Panc1 (cell line): ENCODE results near the gene FIGLA. TPM values are rescaled to one million over a fixed set of nuclear protein-coding genes. Genes with fewer than 3 reads are reported as not detected.

Source experiments
- ATAC-seq: fragments of 200-7000 bp; cut with Tn5 transposase; 2 replicates; pipeline ENCODE4 v1.9.1; 2020; ENCODE audit warnings: mild to moderate bottlenecking, moderate library complexity
- Bru-seq: library from RNA; stranded (reverse); fragments of 400-500 nt; gene quantifications from one replicate; lab custom pipeline; 2021; lab: Mats Ljungman, UMichigan
- BruChase-seq, 2 experiments: library from RNA; stranded (reverse); fragments of 400-500 nt; gene quantifications; one replicate each; lab custom pipeline; 2021; lab: Mats Ljungman, UMichigan
- BruUV-seq: library from RNA; stranded (reverse); fragments of 400-500 nt; replicated peaks from 2 replicates; lab custom pipeline; 2021; lab: Mats Ljungman, UMichigan
- CTCF ChIA-PET: fragments of 300-600 bp; sonication (Branson Sonifier 250); formaldehyde crosslinking; loops from one replicate; lab custom pipeline; 2022; ENCODE audit warnings: antibody characterized with exemption; lab: Charles Lee
- POLR2A ChIA-PET: fragments of 300-600 bp; sonication (Branson Sonifier 250); formaldehyde crosslinking; loops from one replicate; lab custom pipeline; 2022; ENCODE audit warnings: antibody characterized with exemption; lab: Charles Lee
- DNase-seq: peaks from one replicate; pipeline ENCODE4 v3.0.0-alpha.2; 2010; ENCODE audit warnings: low read depth, low spot score
- H3K27ac ChIP-seq: 2 replicates; pipeline ENCODE4 v1.5.1; 2011; ENCODE audit warnings: mild to moderate bottlenecking, low read length, inconsistent platforms
- H3K27me3 ChIP-seq: fragments of 200-500 bp; sonication (Bioruptor generic); 2 replicates; pipeline ENCODE4 v1.6.0; 2014; ENCODE audit warnings: low read length, inconsistent platforms; ENCODE audit not compliant: control insufficient read depth, insufficient read depth
- H3K36me3 ChIP-seq: fragments of 200-500 bp; sonication (Bioruptor generic); 2 replicates; pipeline ENCODE4 v1.5.1; 2014; ENCODE audit warnings: inconsistent platforms, mild to moderate bottlenecking, low read length, moderate library complexity; ENCODE audit not compliant: control insufficient read depth, insufficient read depth
- H3K4me1 ChIP-seq: 2 replicates; pipeline ENCODE4 v1.5.1; 2011; ENCODE audit warnings: inconsistent platforms, mild to moderate bottlenecking, low read length, moderate library complexity; ENCODE audit not compliant: control insufficient read depth, insufficient read depth
- H3K4me3 ChIP-seq, 2 experiments: 2 replicates each; pipeline ENCODE4 v1.5.1; 2011 to 2012; ENCODE audit warnings: low read depth in 2 of 2, low read length in 2 of 2, mild to moderate bottlenecking in 2 of 2, inconsistent platforms in 1 of 2, moderate library complexity in 1 of 2
- H3K9me3 ChIP-seq: fragments of 200-500 bp; sonication (Bioruptor generic); 2 replicates; pipeline ENCODE4 v1.5.1; 2014; ENCODE audit warnings: low read depth, mild to moderate bottlenecking, inconsistent platforms, low read length, moderate library complexity; ENCODE audit not compliant: control insufficient read depth, insufficient read depth
- POLR2AphosphoS5 ChIP-seq: IDR thresholded peaks from 2 replicates; pipeline ENCODE4 v1.6.1; 2012; ENCODE audit warnings: mild to moderate bottlenecking, low read depth, low read length, moderate library complexity
- SIN3A ChIP-seq: IDR thresholded peaks from 2 replicates; pipeline ENCODE4 v1.6.1; 2012; ENCODE audit warnings: low read depth, mild to moderate bottlenecking, low read length, moderate library complexity, borderline replicate concordance; ENCODE audit not compliant: insufficient read depth
- TCF7L2 ChIP-seq: IDR thresholded peaks from 2 replicates; pipeline ENCODE4 v1.6.1; 2011; ENCODE audit warnings: mild to moderate bottlenecking, low read depth, low read length, inconsistent platforms
- in situ Hi-C: cut with HindIII; loops from 2 replicates; pipeline ENCODE4 v1.10.0; 2016; ENCODE audit warnings: low sequenced_read_pairs, low pct_unique_long_range_greater_than_20kb
- intact Hi-C: fragments of 100-400 bp; cut with micrococcal nuclease; formaldehyde crosslinking; loops from one replicate; pipeline ENCODE4 v1.10.0; 2022; ENCODE audit not compliant: unreplicated experiment
- long read RNA-seq: library from polyadenylated mRNA; unstranded; transcript quantifications from one replicate; pipeline ENCODE4 v2.0.0, GENCODE V29; 2021; ENCODE audit not compliant: unreplicated experiment
- polyA plus RNA-seq: library from polyadenylated mRNA; unstranded; fragments of >200 nt; gene quantifications from one replicate; pipeline ENCODE4 v1.2.1, GENCODE V29; 2012; ENCODE audit warnings: missing spikeins; ENCODE audit not compliant: insufficient read length
- total RNA-seq: library from RNA; stranded (reverse); gene quantifications from one replicate; pipeline ENCODE4 v1.2.1, GENCODE V29; 2021; ENCODE audit not compliant: unreplicated experiment
- TF ChIP-seq, protein P1 (sequence below): fragments of 450-650 bp; IDR thresholded peaks from 2 replicates; pipeline ENCODE4 v1.5.1; 2017; ENCODE audit warnings: mild to moderate bottlenecking
- TF ChIP-seq, protein P2 (sequence below), 2 experiments: IDR thresholded peaks; 2 replicates each; pipeline ENCODE4 v1.6.1; 2011 to 2012; ENCODE audit warnings: low read depth in 2 of 2, control low read depth in 1 of 2, low read length in 1 of 2, mild to moderate bottlenecking in 1 of 2, moderate library complexity in 1 of 2; ENCODE audit not compliant: insufficient read depth in 1 of 2

FIGLA gene, protein sequence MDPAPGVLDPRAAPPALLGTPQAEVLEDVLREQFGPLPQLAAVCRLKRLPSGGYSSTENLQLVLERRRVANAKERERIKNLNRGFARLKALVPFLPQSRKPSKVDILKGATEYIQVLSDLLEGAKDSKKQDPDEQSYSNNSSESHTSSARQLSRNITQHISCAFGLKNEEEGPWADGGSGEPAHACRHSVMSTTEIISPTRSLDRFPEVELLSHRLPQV
- total RNA-seq = not detected
- not detected for polyA plus RNA-seq
- Bru-seq, nascent RNA = not detected
- BruChase-seq, experiment 1, labeled RNA remaining after a 2-hour chase = not detected
- BruChase-seq, experiment 2, labeled RNA remaining after a 6-hour chase = not detected
- long read RNA-seq = 0 reads

DNA sequence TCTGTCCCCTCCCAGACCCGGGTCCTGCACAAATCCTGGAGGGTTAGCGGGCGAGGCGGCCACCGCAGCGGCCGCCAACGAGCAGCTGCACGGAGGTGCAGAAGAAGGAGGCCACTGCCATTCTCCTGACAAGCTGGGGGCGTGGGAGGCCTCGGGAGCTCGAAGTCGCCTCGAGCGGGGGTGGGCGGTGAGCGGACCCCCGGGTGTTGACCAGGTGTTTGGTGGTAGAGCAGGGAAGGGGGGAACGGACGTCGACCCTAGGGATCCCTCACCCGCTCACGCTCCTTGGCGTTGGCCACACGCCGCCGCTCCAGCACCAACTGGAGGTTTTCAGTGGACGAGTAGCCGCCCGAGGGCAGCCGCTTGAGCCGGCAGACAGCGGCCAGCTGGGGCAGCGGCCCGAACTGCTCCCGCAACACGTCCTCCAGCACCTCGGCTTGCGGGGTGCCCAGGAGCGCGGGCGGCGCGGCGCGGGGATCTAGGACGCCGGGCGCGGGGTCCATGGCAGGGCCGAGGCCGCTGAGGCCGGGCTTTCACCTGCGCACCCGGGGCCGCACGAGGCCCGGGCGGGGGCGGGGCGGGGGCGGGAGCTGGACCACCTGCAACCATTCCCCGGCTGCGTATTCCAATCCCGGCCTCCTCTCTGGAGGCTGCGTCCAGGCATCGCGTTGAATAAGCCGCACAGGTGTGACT is at the start of gene FIGLA:
TSS of gene FIGLA (minus strand) at position 508 of the 693 bp plus-strand sequence. CDS start at position 503, 5 bp downstream.
- ChIA-PET POLR2A (no interaction called here), CTCF (interaction anchor here (0.6 to 0.7 kb wide), 3 partner anchors 29 to 74 kb away, joined by 3 to 8 read pairs (median 4); no protein-coding TSS in a partner anchor)
- DNase-seq = no peak
- BruUV-seq = no TSS peak
- intact Hi-C loops (no loop called here), in situ Hi-C loops (no loop called here)
- Histone ChIP-seq H3K27ac (no peak within 1 kb of the TSS), H3K9me3 (no peaks in the 10 kb centered on the region), H3K36me3 (no peaks in the 10 kb centered on the region), H3K4me3 (no peak within 1 kb of the TSS), H3K4me1 (no peaks in the 10 kb centered on the region), H3K27me3 (peaks cover 36% of the 10 kb centered on the region)
- no peak for ATAC-seq
- TF ChIP-seq, protein P1, sequence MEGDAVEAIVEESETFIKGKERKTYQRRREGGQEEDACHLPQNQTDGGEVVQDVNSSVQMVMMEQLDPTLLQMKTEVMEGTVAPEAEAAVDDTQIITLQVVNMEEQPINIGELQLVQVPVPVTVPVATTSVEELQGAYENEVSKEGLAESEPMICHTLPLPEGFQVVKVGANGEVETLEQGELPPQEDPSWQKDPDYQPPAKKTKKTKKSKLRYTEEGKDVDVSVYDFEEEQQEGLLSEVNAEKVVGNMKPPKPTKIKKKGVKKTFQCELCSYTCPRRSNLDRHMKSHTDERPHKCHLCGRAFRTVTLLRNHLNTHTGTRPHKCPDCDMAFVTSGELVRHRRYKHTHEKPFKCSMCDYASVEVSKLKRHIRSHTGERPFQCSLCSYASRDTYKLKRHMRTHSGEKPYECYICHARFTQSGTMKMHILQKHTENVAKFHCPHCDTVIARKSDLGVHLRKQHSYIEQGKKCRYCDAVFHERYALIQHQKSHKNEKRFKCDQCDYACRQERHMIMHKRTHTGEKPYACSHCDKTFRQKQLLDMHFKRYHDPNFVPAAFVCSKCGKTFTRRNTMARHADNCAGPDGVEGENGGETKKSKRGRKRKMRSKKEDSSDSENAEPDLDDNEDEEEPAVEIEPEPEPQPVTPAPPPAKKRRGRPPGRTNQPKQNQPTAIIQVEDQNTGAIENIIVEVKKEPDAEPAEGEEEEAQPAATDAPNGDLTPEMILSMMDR = no peak
- TF ChIP-seq, protein P2, sequence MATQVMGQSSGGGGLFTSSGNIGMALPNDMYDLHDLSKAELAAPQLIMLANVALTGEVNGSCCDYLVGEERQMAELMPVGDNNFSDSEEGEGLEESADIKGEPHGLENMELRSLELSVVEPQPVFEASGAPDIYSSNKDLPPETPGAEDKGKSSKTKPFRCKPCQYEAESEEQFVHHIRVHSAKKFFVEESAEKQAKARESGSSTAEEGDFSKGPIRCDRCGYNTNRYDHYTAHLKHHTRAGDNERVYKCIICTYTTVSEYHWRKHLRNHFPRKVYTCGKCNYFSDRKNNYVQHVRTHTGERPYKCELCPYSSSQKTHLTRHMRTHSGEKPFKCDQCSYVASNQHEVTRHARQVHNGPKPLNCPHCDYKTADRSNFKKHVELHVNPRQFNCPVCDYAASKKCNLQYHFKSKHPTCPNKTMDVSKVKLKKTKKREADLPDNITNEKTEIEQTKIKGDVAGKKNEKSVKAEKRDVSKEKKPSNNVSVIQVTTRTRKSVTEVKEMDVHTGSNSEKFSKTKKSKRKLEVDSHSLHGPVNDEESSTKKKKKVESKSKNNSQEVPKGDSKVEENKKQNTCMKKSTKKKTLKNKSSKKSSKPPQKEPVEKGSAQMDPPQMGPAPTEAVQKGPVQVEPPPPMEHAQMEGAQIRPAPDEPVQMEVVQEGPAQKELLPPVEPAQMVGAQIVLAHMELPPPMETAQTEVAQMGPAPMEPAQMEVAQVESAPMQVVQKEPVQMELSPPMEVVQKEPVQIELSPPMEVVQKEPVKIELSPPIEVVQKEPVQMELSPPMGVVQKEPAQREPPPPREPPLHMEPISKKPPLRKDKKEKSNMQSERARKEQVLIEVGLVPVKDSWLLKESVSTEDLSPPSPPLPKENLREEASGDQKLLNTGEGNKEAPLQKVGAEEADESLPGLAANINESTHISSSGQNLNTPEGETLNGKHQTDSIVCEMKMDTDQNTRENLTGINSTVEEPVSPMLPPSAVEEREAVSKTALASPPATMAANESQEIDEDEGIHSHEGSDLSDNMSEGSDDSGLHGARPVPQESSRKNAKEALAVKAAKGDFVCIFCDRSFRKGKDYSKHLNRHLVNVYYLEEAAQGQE (IDR thresholded peaks at IDR 0.05; ENCODE audit: insufficient read depth in 1 of 2, low read depth in 2 of 2, low read length in 1 of 2) = no peak
- TF ChIP-seq SIN3A (no peak), TCF7L2 (no peak), POLR2AphosphoS5 (no peak)

DNA sequence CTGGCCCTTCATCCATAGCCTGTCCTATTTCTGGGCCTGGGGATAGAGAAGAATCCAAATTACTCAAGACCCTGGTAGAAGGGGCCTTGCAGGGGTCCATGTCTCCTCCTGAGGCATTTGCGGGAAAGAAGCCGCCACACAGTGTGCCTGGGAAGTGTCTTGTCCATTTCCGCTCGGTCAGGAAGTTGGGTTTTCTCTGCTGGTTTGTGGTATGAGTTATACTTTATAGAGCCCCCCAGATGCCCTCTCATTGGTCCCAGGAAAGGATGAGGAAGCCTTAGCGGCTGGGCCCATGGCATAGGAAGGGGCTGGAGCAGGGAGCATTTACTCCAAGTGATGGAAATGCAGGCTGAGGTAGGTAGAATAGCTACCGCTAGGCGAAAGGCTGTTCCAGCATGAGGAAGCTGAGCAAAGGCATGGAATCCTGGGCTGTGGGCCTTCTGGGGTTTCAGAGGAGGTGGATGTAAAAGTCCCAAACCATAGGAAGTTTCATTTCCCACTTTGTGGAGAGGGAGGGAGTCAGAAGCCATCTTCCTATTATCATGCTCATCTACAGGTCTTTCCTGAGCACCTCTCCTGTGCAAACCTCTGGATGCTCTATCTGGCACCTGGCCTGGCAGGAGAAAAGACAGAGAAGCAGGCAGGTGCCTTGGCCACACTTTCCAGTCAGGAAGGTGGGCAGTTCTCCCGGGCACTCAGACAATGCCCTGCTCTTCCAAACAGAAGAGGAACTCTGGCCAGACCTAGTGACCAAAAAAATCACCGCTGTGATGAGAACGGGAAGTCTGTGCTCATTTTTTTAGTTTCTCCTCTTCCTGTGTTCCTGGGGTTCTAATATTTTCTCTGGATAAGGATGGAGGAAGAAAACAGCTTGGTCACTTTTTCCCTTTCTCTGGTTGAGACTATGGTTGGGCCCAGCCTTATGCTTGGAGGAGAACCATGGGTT is 47.8 kb upstream of the FIGLA start:
- ChIA-PET POLR2A (no interaction called here), CTCF (no interaction called here)
- ATAC-seq (no peak), DNase-seq (no peak)
- TF ChIP-seq SIN3A (no peak), POLR2AphosphoS5 (no peak), TCF7L2 (no peak)
- TF ChIP-seq, protein P2 (IDR thresholded peaks at IDR 0.05; ENCODE audit: insufficient read depth in 1 of 2, low read depth in 2 of 2, low read length in 1 of 2) = no peak
- TF ChIP-seq, protein P1 = no peak
- no peak overlapping the region for H3K27ac ChIP-seq
- intact Hi-C loops = no loop called here
- no peaks in the 10 kb centered on the region for H3K9me3 ChIP-seq
- in situ Hi-C loops = no loop called here
- BruUV-seq = no TSS peak
- H3K36me3 ChIP-seq = no peaks in the 10 kb centered on the region
- H3K27me3 ChIP-seq = peaks cover 13% of the 10 kb centered on the region
- no peak overlapping the region for H3K4me3 ChIP-seq
- H3K4me1 ChIP-seq = no peaks in the 10 kb centered on the region
